Measurements from ENCODE around the gene ENOX1. TPM values are rescaled to one million over a fixed set of nuclear protein-coding genes. Genes with fewer than 3 reads are reported as not detected.

The ENOX1 gene
- total and polyA plus RNA-seq, 9 of the 15 experiments (the other 6 are each of a cell fraction or from before 2014, with no cell fraction given) = not detected

- Histone ChIP-seq H3K4me3 (no peak overlapping the region), H3K9ac (ENCODE audit: insufficient read depth in 1 of 2, low read depth in 2 of 2, low read length in 2 of 2) (no peak overlapping the region), H3K4me1 (replicated peaks in 1 of 2; ENCODE audit: control insufficient read depth in 2 of 2, insufficient read depth in 2 of 2, low read length in 2 of 2) (no peaks in the 10 kb centered on the region), H4K20me1 (replicated peaks; ENCODE audit: control insufficient read depth, insufficient read depth, low read length) (no peaks in the 10 kb centered on the region), H2AFZ (ENCODE audit: low read depth, low read length) (no peak overlapping the region), H3K36me3 (ENCODE audit: control insufficient read depth, insufficient read depth, low read length) (no peaks in the 10 kb centered on the region), H3K9me3 (replicated peaks; ENCODE audit: control insufficient read depth, insufficient read depth, low read depth, low read length) (no peaks in the 10 kb centered on the region), H3K9me1 (ENCODE audit: control insufficient read depth, insufficient read depth, low read length) (no peaks in the 10 kb centered on the region), H3K79me2 (ENCODE audit: control insufficient read depth, insufficient read depth, low read length) (no peaks in the 10 kb centered on the region), H3K27ac (ENCODE audit: extremely low read depth, low read depth, low read length) (no peak overlapping the region), H3K4me2 (ENCODE audit: insufficient read depth, low read length) (no peak overlapping the region), H3K27me3 (ENCODE audit: control insufficient read depth in 2 of 2, insufficient read depth in 2 of 2, low read length in 2 of 2) (no peaks in the 10 kb centered on the region)
- in situ Hi-C loops (cut with MboI) = no loop called here
- no TSS peak for BruUV-seq (replicated peaks)
- POLR2A ChIA-PET = no interaction called here
- no peak for DNase-seq (ENCODE audit: extremely low read depth in 1 of 4, low spot score in 3 of 4)
- CTCF ChIA-PET (ENCODE audit: low intra/inter-chr PET ratio) = no interaction called here
- ATAC-seq = no peak
- intact Hi-C loops (cut with micrococcal nuclease) = no loop called here
- TF ChIP-seq SMC3 (conservative IDR thresholded peaks at IDR 0.05; ENCODE audit: insufficient read depth, low read depth, low read length) (no peak), NRF1 (conservative IDR thresholded peaks at IDR 0.05 in 1 of 2, IDR thresholded peaks at IDR 0.05 in 1 of 2) (peak; percentile 83 to 84)
- 4% methylated on average over 6 of the region's 14 CpGs for WGBS (ENCODE audit: insufficient coverage, low coverage, missing lambda C conversion rate)
- FAIRE-seq = no peak
Observed at GRCh38 chr13:43193789-43194420, 592.9 kb downstream of the ENOX1 start.

GRCh38 chr13:43191546-43191945, 595.2 kb downstream of the ENOX1 start:
- no peaks in the 10 kb centered on the region for H3K36me3 ChIP-seq (ENCODE audit: control insufficient read depth, insufficient read depth, low read length)
- no peak overlapping the region for H3K9ac ChIP-seq (ENCODE audit: insufficient read depth in 1 of 2, low read depth in 2 of 2, low read length in 2 of 2)
- H2AFZ ChIP-seq (ENCODE audit: low read depth, low read length) = no peak overlapping the region
- ChIA-PET CTCF (ENCODE audit: low intra/inter-chr PET ratio) (no interaction called here), POLR2A (interaction anchor here (0.8 kb wide), 1 partner anchor 132 kb away, joined by 3 read pairs; no protein-coding TSS in a partner anchor)
- H4K20me1 ChIP-seq (replicated peaks; ENCODE audit: control insufficient read depth, insufficient read depth, low read length) = no peaks in the 10 kb centered on the region
- H3K4me2 ChIP-seq (ENCODE audit: insufficient read depth, low read length) = no peak overlapping the region
- intact Hi-C loops (cut with micrococcal nuclease) = no loop called here
- DNase-seq (ENCODE audit: extremely low read depth in 1 of 4, low spot score in 3 of 4) (no peak), ATAC-seq (no peak), FAIRE-seq (no peak)
- in situ Hi-C loops (cut with MboI) = no loop called here
- H3K9me1 ChIP-seq (ENCODE audit: control insufficient read depth, insufficient read depth, low read length) = no peaks in the 10 kb centered on the region
- WGBS (ENCODE audit: insufficient coverage, low coverage, missing lambda C conversion rate) = no CpG with 5 or more reads among the region's 1 CpG
- H3K79me2 ChIP-seq (ENCODE audit: control insufficient read depth, insufficient read depth, low read length) = no peaks in the 10 kb centered on the region
- H3K4me3 ChIP-seq = no peak overlapping the region
- no peaks in the 10 kb centered on the region for H3K27me3 ChIP-seq (ENCODE audit: control insufficient read depth in 2 of 2, insufficient read depth in 2 of 2, low read length in 2 of 2)
- no peaks in the 10 kb centered on the region for H3K9me3 ChIP-seq (replicated peaks; ENCODE audit: control insufficient read depth, insufficient read depth, low read depth, low read length)
- no TSS peak for BruUV-seq (replicated peaks)
- H3K27ac ChIP-seq (ENCODE audit: extremely low read depth, low read depth, low read length) = no peak overlapping the region
- H3K4me1 ChIP-seq (replicated peaks in 1 of 2; ENCODE audit: control insufficient read depth in 2 of 2, insufficient read depth in 2 of 2, low read length in 2 of 2) = no peaks in the 10 kb centered on the region
- TF ChIP-seq ZNF232 (CRISPR knock-in tag; IDR thresholded peaks at IDR 0.05) = no peak
- TF ChIP-seq ZZZ3 (IDR thresholded peaks at IDR 0.05) = no peak
- no peak for TF ChIP-seq FOXP1 (CRISPR knock-in tag; IDR thresholded peaks at IDR 0.05)
- TF ChIP-seq HDAC8 (tag; IDR thresholded peaks at IDR 0.05) = no peak
- no peak for TF ChIP-seq ZNF282 (CRISPR knock-in tag; IDR thresholded peaks at IDR 0.05)
- no peak for TF ChIP-seq NR2C1 (IDR thresholded peaks at IDR 0.05)
- no peak for TF ChIP-seq NR2C1 (tag; IDR thresholded peaks at IDR 0.05)
- TF ChIP-seq KLF13 (tag; IDR thresholded peaks at IDR 0.05; ENCODE audit: borderline replicate concordance, low read depth) = no peak
- no peak for TF ChIP-seq ZNF384 (IDR thresholded peaks at IDR 0.05; ENCODE audit: low read depth, low read length)
- no peak for TF ChIP-seq ZNF644 (tag; IDR thresholded peaks at IDR 0.05; ENCODE audit: low read depth)
- TF ChIP-seq SRF (CRISPR knock-in tag; IDR thresholded peaks at IDR 0.05) = no peak
- no peak for TF ChIP-seq ZNF764 (CRISPR knock-in tag; IDR thresholded peaks at IDR 0.05; ENCODE audit: low read depth)
- no peak for TF ChIP-seq ELF2 (CRISPR knock-in tag; IDR thresholded peaks at IDR 0.05)
- no peak for TF ChIP-seq MTF1 (CRISPR knock-in tag; IDR thresholded peaks at IDR 0.05; ENCODE audit: borderline replicate concordance)
